ENCODE results near the gene POC1A.
"Not testable (repeated sequence)": the region's sequence is repeated elsewhere in the genome, so short reads cannot be mapped to it uniquely, and the experiment has no call there.

POC1A gene

GRCh38 chr3:52041118-52041731 lies 113.0 kb downstream of the POC1A start:
- no peak for DNase-seq

DNA sequence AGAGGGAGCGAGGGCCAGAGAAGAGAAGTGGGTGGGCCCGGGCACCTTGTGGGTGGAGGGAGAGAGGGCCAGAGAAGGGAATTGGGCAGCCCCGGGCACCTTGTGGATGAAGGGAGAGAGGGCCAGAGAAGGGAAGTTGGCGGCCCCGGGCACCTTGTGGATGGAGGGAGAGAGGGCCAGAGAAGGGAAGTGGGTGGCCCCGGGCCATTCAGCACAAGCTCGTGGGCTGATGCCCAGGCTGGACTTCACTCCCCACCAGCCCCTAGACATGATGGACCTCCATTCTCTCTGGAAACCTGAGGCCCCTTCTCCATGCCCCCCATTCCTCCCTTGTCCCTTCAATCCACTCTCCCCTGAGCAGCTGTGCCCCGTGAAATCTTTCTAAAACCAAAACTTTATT lies 113.6 kb downstream of the POC1A start:
- no peak for DNase-seq

DNA sequence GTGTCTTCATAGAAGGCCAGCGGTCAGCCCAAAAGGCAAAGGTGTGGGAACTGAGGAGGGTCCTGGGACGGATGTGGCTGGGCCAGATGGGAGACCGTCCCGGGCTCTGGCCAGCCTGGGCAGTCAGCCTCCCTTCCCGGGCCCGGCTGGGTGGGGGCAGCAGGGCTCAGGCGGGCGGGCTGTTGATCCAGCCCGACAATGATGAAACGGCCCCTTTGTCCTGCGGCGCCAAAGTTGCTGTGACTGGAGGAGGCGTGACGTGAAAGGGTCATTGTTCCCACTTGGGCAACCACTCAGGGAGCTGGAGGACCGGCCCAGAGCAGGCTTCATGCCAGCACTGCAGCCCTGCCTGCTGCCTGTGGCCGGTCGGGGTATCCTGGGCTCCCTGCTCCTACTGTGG lies 114.4 kb downstream of the POC1A start:
- DNase-seq = no peak

GRCh38 chr3:52039426-52039825 lies 114.8 kb downstream of the POC1A start:
- DNase-seq = no peak

GRCh38 chr3:52038227-52038626 lies 116.0 kb downstream of the POC1A start:
- no peak for DNase-seq

DNA sequence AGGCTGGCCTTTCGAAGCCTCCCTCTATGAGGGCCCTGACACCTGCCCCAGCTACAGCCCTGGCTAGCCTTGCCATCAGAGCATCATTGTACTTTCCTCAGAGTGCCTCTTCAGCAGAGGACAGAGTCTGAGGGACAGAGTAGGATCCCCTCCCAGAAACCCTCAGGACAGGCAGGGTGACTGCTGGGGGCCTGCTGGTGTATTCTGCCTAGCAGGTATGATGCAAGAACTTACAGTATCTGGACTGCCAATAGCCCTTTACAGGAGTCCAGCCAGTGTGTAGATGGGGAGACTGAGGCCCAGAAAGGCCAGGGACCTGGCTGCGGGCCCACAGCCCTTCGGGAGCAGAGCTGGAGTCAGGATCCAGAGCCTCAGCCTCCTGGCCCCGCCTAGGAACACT lies 116.9 kb downstream of the POC1A start:
- no peak for DNase-seq

GRCh38 chr3:52036829-52037228 lies 117.4 kb downstream of the POC1A start:
- DNase-seq = no peak

DNA sequence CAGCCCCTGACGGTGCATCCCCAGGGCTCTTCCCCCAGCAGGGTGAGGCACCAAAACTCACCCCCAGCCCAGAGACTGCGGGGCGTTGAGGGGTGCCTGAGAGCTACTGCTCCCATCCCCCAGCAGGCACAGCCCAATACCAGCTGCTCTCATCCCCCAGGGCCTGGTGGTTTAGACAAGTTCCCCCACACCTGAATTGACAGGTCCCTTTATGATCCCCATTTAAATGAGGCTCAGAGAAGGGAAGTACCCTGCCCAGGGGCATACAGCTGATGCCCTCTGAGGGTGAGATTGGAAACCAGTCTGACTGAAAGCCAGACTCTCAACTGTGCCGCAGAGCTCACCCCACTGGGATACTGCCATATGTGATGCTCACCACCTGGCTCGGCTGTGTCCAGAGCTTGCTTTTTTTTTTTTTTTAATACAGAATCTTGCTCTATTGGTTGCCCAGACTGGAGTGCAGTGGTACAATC lies 118.0 kb downstream of the POC1A start:
- no peak for DNase-seq

- no peak for DNase-seq
Observed at GRCh38 chr3:52034651-52035050, 119.6 kb downstream of the POC1A start.

GRCh38 chr3:52034212-52034611 lies 120.0 kb downstream of the POC1A start:
- no peak for DNase-seq

DNA sequence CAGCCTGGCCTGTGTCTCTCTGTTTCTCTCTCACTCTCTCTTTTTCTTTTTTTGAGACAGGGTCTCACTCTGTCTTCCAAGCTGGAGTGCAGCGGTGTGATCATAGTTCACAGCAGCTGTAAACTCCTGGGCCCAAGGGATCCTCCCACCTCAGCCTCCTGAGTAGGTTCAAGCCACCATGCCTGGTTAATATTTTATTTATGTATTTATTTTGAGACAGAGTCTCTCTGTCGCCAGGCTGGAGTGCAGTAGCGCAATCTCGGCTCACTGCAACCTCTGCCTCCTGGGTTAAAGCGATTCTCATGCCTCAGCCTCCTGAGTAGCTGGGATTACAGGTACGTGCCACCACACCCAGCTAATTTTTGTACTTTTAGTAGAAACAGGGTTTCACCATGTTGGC lies 120.5 kb downstream of the POC1A start:
- DNase-seq = not testable (repeated sequence)

GRCh38 chr3:52032702-52033408 lies 121.4 kb downstream of the POC1A start:
- no peak for DNase-seq

GRCh38 chr3:52031896-52032295 lies 122.3 kb downstream of the POC1A start:
- no peak for DNase-seq

GRCh38 chr3:52030714-52031310 lies 123.4 kb downstream of the POC1A start:
- no peak for DNase-seq

DNA sequence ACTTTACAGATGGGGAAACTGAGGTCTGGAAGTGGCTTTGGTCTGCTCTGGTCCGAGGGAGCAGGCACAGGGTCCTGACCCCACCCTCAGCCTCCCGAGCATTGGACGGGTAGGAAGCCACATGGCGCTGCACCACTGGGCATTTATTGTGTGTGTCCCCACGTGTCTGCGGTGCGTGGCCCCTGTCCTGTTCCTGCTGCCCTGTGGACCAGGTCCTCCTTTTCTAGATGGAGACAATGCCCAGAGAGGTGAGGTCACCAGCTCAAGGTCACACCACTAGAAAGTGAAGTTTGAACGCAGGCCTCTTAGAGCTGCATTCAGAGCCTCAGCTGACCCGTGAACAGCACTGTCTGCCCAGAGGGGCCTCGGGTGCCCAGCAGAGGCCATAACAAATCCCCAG lies 124.7 kb downstream of the POC1A start:
- DNase-seq = no peak

DNA sequence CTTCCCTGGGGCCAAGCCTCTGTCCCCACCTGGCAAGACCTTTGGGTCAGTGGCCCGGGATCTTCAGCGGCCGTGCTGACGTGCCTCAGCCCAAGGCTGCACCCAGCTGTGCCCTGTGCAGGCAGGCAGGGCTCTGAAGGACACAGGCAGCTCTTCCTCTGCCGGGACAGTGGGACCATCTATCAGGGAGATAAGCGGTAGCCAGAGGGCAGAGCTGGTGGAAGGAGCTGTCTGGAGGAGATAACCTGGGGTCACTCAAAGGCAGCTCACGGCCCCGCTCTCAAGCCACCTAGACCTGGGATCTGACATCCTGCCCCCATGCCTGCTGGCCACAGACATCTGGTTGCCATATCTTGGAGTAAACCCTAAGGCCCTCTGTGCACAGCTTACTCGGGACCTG lies 125.2 kb downstream of the POC1A start:
- no peak for DNase-seq

GRCh38 chr3:52028572-52028971 lies 125.7 kb downstream of the POC1A start:
- no peak for DNase-seq

DNA sequence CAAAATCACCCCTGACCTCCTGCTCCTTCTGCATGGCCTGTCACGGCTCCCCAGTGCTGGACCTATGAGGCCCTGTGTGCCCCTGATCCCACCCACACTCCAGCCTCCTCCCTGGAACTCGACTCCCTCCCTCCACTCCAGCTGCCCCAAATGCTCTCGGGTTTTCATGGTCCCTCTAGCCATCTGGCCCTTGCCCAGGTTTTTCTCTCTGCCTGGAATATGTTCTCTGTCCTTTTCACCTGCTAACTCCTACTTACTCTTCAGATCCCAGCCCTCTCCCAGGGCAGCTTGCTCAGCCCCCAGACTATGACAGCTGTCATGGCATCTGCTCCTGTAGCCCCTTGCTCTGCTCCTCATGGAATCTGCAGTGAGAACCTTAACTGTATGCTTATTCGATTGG lies 128.2 kb downstream of the POC1A start:
- DNase-seq = no peak

- DNase-seq = no peak
Observed at GRCh38 chr3:52025453-52025852, 128.8 kb downstream of the POC1A start.

Measured in SIG-M5 (cell line).